Endometrium (tissue), 2 donors: ENCODE data around the gene SH3BP5L.

Source experiments
- FAIRE-seq: peaks from 2 replicates; lab custom pipeline; 2012; peaks lifted over from hg19 to GRCh38; lab: Jason Lieb, UNC
- donor health status: control.
- donor health status: control.

Gene SH3BP5L

DNA sequence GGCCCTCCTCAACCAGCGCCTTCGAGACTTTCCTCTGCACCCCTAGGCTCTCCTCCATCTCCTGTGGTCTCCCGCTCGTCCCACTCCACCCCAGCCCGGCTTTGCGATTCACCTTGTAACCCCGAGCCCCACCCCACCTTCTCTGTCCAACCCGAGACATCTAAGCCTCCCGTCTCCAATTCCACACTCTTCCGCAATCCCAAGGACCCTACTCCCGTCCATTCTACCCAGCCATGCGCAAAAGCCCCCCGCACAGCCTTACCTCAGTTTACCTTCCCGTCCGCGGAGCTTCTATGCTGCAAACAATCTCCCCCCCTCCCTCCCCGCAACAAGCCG is 174 bp downstream of the SH3BP5L start:
- FAIRE-seq = no peak

DNA sequence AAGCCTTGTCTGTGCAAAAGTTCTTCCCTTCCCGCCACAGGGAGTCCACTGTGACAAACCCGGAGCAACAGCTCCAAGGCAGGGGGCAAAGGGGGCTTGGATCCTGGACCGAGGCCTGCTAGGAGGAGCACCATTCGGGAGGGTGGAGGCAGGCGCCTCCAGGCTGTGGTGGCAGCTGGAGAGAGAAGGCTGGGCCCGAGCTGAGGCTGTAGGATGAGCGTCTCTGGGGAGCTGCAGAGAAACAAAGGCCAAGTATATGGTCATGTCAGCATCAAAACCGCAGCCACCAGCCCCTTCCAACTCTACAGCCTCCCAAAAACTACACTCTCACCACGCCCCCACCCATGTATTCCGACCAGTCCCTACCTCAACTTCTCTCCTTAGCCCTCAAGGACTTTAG is 579 bp downstream of the SH3BP5L start:
- no peak for FAIRE-seq

DNA sequence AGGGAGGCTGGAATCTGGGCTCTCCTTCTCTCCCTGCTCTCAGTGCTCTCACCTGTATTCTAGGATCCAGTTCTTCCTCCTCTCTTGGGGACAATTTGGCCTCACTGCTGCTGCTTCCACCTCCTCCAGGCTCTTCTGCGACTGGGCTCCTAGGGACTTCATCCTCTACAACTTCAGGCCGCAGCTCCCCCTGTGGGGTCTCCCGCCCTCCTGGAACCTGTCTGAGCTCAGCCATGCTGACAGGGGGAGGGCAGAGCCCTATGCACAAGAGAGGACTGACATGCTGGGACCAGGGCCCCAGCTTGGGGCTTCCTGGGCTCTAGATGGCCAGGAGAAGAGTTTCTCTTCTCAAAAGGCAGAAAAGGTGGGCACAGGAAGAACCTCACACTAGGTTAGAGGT is 1.0 kb downstream of the SH3BP5L start:
- no peak for FAIRE-seq

DNA sequence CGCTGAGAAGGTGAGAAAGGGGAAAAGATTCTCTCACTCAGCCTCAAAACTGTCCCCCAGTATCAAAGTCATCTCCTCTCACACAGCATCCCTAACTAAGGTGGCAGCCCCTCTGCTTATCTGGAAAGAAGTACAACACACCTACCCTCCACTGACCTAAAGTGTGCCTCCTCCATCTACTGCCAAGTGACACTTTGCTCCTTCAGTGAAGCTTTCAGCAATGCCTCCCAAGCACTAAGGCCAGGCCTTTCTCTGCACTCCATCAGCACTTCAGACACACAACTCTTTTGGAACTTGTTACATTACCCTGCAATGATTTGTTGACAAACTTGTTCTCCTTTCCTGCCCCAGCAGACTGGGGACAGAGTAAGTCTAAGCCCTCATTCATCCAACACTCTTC is 1.4 kb downstream of the SH3BP5L start:
- FAIRE-seq = no peak

DNA sequence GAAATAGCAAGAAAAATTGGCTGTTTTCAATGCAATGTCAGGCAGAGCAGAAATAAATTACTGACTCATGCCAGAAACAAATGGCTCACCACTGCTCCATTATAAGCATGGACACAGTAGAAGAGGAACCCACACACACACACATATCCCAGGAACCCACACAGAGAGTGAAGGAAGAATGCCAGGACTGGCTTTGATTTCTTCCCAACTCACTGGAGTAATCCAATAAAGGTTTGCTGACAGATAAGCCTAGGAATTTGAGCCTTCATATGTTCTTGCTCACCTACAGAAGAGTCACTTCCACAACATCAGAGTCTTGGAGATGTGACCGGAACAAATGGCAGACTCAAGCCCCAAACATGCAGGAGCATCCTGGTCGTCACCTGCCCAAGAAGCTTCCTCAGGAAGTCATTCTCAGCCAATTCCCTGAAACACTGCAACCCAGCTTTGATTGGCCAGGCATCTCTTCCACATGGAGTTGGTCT is 2.2 kb downstream of the SH3BP5L start:
- no peak for FAIRE-seq

DNA sequence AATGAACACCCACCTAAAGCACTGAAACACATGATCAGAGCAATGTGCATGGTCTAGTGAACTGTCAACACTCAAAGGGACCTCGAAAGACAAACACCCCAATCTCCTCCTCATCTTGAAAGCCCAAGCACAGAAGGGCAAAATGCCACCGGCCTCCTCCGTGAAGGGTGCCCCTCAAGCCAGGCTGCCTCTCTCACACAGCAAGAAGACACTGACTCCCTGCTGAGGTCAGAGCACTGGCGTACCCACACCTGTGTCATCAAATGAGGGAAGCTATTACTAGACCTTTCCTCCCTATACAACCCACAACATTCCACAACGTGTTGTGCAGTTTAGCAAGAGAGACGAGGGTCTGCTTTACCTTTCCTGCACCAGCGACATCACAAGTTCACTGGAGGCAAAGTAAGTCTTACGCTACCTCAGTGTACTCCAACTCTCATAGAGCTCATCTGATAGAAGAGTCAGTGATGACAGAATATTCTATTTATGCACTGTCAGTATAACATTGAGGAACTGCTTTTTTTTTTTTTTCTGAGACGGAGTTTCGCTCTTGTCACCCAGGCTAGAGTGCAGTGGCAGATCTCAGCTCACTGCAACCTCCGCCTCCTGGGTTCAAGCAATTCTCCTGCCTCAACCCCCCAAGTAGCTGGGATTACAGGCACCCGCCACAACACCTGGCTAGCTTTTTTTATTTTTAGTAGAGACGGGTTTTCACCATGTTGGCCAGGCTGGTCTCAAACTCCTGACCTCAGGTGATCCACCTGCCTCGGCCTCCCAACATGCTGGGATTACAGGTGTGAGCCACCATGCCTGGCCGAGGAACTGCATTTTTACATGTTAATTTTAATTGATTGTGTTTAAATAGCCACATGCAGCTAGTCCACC is 3.3 kb downstream of the SH3BP5L start:
- no peak for FAIRE-seq

DNA sequence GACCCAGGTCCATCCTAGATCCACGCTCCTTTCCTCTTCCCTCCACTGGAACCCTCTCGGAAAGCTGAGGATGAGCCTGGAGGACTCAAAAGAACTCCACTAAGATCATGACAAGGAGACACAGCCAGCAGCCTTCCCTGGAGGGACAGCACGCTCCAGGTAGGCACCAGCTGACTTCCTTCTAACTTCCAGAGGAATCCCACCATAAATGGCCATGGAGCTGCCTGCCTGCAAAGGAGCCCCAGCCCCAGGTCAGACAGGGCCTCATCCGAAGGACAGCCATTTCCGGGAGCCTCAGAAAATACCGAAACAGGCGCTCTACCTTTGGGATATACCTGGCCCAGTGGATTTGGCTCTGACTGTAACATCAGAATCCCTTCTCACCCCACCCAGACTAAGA is 4.1 kb downstream of the SH3BP5L start:
- FAIRE-seq = no peak

DNA sequence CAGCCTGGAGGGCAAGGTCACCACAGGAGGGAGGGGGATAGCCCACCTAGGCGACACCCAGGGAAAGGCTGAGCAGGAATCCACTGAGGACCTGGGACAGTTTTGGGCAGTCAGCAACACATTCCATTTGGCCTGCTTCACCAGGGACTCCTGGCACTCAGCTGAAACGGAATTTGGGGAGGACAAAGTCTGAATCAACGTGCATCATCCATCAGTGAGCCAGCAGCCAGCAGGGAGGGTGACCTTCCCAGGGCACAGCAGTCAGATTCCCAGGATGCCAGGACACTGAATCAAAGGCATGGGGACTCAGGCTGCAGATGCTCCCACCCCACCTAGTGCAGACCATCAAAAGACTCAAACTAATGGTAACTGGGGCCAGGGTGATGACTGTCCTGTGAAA is 4.6 kb downstream of the SH3BP5L start:
- FAIRE-seq = no peak

DNA sequence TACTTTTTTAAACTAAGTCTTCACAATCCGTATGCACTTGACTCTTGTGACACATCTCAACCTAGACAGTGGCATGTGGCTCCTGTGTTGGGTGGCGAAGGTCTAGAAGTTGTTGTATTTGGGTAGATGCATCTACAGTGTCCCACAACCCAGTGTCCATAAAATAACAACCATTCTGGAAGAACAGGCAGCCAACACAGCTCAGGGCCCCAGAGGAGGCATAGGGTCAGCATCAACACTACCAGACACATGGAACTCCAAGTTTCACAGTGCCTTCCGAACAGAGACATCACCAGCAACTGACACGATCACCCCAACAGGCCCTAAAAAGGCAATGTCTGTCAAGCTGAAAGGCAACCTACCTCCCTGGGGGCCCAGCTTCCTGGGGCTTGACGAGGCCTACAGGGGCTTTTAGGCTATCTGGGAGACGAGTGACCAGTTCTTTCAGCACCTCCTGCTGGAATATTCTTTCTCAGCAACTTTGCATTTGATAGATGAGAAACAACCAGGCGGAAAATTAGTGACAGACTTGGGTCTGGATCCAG is 5.6 kb downstream of the SH3BP5L start:
- FAIRE-seq = no peak

DNA sequence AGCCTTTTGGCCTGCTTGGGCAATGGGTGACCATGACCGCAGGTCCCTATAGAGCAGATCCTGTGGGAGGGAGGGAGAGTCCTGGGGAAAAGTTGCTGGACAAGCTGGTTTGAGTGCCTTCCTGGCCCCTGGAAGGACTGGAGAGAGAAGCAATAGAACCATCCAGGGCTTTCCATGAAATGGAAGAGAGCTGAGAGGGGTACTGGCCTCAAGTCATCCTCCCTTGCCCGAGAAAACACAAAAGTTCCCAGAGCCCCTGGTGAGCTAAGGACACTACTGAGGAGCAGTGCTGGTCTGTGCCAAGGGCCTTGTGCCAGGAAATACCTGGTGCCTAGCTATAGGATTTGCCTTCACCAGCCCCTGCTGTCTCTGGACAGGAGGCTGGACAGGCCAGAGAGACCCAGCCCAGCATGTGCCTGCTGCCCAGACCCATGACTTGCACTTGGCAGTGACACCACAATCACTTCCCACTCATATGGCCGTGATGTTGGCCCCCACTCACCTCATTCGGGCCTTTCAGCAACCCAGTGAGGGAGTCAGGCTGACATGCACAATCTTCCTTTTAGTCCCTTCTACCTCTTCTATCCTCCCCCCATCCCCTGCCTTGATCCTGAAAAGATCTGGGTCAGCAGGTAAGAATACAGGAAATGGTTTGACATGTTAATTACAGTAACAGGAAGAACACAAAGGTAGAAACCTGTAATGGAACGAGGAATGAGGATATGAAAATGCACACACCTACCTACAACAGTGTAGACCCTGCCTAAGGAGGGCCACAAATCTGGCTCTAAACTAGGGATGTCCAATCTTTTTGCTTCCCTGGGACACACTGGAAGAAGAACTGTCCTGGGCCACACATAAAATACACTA is 7.0 kb downstream of the SH3BP5L start:
- no peak for FAIRE-seq

DNA sequence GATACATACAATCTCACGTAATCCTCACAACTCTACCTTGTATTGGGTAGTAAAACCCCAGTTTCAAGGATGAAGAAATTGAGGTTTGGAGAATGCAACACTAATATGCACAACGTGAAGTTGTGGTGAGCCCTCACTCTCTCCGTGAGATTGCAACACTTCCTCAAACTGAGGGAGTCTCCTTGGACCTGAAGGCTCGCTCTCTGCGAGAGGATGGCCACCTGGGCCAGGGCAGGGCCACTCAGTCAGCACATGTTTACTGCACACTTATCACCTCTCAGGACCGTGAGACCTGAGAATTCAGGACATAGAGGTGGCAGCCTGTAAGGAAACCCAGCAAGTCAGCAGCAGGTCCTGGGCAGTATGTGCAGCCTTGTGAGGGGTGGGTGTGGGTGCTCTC is 8.7 kb downstream of the SH3BP5L start:
- FAIRE-seq = no peak

DNA sequence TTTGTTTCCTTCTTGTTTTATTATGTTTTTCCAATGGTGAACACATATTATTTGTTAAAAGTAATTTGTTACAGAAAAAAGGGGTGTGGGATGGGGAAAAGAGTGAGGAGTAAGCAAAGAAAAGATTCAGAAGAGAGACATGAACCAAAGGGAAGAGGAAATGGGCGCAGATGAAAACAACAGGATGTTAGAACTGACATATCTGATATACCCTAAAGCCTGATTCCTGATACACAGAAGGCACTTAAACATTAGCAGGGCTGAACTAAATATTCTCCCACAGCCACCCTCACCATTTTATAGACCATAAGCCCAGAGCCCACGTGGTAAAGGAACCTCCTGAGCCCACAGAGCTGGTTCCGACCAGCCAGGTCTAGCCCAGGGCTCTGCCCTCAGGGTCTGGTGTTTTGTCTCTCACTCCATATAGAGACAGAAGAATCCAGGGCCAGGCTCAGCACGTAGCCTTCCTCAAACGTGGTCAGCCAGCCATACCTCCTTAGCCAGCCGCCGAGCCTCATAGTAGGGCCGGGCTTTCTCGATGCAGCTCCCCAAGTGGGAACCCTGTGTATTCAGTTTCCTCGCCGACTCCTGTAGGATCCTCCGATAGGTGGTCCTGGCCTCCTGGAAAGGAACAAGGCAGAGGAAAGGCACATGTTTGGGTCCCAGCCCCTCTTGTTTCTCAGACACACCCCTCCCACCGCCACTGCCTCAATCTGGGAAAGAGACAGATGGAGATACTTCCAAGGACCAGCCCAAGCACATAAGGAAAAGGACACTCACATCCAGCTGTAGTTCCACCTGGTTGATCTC is 9.5 kb downstream of the SH3BP5L start:
- no peak for FAIRE-seq

DNA sequence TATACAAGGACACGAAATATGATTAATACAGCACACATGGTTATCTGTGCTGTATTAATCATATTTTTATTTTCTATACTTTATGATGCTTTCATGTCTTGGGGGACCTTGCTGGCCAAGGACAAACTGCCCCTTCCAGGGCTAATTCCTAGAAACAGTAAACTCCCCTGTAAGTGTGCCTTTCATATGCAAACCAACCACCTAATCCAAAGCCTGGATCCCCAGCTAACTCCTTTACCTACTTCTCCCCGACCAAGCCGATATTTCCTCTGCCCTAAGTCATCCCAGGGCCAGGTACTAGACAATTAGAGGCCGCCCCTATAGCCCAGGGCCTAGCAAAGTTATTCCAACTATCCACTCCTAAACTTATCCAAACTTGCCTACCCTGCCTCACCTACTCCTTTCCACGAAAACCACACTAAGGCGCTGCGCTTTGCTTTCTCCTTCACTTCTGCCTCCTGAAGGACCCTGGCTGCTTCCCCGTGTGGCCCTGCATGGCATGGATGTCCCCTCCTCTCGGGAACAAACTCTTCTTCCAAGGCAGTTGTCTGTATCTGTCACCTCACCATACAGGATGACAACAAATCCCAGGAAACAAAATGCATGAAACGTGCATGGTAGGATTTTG is 10.2 kb downstream of the SH3BP5L start:
- FAIRE-seq = no peak

DNA sequence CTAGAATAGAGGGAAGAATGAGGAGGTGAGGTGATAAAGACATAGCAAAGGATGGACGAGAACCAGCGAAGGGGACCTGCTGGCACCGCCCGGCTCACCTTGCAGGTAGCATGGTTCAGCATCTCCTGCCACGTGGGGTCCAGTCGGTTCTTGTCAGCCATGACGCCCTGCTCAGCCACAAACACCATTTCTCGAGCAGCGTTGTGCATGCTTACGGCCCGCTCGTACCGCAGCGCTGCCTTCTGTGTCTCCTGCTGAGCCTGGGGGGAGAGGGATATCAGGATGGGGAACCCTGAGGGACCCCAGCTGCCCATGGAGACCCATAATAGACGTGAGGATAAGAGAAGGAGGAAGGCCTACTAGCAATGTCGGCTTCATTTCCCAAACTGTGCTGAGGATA is 11.4 kb downstream of the SH3BP5L start:
- no peak for FAIRE-seq

DNA sequence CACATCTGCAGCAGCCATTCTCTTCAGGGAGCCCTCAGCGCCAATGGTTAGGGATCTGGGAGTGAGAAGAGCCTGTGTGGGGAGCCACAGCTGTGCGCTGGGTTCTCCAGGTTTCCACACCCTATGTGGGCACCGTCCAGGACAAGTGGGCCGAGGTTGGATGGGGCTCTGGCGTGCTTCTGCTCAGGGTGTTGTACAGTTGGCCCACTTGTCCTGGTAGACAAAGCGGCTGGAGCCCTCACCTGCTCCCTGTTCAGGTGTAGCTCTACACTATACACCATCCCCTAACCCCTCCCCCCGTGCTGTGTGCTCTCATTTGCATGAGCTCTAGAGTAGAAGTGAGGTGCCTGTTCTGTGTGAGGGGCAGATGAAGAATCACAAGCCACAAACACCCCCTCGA is 12.2 kb downstream of the SH3BP5L start:
- FAIRE-seq = no peak

DNA sequence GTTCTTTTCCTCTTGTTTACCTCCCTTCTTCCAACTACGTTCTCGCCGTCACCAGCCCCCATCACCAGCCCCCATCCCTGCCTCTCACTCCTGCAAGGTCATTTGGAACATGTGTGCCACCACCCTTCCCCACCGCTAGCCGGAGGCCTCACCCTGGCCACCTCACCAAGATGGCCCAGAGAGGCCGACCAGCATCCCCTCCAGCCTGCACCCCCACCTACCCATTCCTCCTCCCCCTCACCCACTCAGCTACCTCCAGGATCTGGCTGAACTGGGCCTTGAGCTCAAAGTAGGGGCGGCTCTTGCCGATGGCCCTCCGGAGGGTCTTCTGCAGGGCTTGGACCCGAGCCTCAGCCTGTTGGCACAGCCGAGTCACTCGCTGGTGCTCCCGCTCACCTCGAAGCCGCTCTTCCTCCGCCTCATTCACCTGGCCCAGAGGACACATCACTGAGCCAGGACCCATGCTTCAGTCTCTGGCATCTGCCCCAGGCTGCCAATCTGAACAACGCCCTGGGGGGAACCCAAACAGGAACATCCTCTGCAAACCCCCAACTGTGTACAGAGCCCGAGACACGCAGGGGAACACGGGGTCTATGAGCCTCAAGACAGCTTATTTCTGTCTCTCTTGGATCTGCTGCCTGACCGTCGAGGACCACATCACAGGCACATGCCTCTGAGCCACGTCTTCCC is 12.8 kb downstream of the SH3BP5L start:
- FAIRE-seq = no peak

DNA sequence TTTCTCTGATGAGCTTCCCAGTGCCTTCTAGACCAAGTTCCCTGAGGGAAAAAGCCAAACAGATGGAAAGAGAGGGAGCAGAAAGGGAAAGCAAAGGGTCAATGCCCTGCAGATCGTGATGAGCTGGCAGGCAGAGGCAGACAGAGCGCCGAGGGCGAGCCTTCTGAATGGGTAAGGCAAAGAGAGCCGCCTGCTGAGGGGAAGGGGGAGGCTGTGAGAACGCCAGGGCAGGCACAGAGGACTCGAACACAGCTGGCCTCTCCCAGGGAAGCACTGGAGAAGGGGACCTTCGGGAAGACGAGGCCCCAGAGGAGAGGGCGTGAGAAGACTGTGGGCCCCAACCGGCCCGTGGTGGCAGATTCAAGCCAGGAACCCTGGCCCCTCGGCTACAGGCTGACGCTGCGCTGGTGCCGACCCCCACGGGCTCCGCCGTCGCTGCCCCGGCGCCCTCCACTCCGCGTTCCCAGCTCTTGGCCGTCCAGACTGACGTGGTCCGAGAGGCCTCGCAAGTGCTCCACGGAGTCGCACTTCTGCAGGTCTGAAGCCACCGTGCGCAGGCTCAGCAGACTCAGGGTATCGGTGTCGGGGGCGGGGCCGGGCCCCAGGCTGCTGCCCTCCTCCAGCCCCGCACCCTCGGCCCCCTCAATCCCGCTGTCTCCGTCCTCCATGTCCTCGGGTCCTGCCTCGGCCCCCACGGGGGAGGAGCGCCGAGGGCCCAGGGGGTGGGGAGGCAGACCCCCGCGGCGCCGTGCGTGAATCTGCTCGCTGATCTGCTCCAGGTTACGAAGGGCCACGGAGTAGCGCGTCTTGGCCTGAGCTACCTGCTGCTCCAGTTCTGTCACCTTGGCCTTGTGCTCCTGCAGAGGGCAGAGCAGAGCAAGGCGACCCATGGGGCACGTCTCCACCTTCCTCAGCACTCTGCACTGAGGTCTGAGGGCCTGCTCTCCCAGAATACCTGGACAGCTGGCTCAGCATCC is 13.9 kb downstream of the SH3BP5L start:
- FAIRE-seq = no peak

DNA sequence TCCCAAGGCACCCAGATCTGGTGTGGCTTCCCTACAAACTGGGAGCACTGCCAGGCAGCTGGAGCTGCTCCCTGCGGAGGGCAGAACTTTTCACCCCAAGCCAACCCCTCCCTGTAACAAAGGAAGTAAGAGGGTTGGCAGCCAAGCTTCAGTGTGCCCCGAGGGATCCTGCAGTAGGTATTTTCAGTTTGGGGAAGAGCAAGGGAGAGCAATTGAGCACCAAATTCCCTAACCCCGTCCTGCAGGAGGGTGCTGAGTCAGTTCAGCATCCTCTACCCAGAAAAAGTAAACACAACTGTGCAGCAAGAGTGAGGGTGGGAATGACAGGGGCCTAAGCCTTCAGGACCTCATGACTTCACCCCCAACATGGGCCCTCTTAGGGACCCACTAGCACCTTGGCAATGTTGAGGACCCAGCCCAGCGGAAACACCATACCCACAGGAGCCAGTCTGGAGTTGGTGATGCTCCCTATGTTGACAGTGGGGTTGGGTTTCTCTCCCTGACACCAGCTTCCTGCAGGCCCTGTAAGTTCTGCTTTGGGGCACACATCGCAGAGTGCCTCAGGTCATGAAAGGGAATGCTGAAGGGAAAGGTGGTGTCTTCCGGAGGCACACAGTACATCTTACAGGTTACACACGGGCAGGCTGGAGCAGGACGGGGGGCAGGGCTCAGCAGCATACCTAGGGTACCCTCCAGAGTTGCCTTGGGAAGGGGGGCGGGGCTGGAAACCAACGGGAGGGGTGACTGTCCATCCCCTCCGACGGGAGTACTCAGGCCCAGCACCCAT is 14.8 kb downstream of the SH3BP5L start:
- FAIRE-seq = no peak
